Activated CD8-positive, alpha-beta memory T cell treated with anti-CD3 and anti-CD28 coated beads, Interleukin-2, amount 50 U/mL, for 48 hours (primary cell): ENCODE data around the gene ERVK3-1.
A peak's percentile ranks its signal among the peaks of the same experiment; 100 is the strongest.
"Not testable (repeated sequence)": the region's sequence is repeated elsewhere in the genome, so short reads cannot be mapped to it uniquely, and the experiment has no call there.

Experiments used
- DNase-seq: peaks from one replicate; pipeline ENCODE4 v3.0.0-alpha.2; 2020

The ERVK3-1 gene

GRCh38 chr19:58305932-58306323 is 751 bp downstream of the ERVK3-1 start:
- no peak for DNase-seq

- DNase-seq: no peak
These were observed 2.6 kb downstream of the ERVK3-1 start for GRCh38 chr19:58307736-58308135.

GRCh38 chr19:58310685-58311084 is 5.5 kb downstream of the ERVK3-1 start:
- not testable (repeated sequence) for DNase-seq

GRCh38 chr19:58311345-58311865 is 6.2 kb downstream of the ERVK3-1 start:
- no peak for DNase-seq

- no peak for DNase-seq
These were observed 10.4 kb downstream of the ERVK3-1 start for GRCh38 chr19:58315580-58315979.

GRCh38 chr19:58317476-58318072 is 12.4 kb downstream of the ERVK3-1 start:
- no peak for DNase-seq

GRCh38 chr19:58318297-58318696 is 13.1 kb downstream of the ERVK3-1 start:
- no peak for DNase-seq

- DNase-seq: no peak
These were observed 14.1 kb downstream of the ERVK3-1 start for GRCh38 chr19:58319241-58319640.

- DNase-seq: no peak
These were observed 20.3 kb downstream of the ERVK3-1 start for GRCh38 chr19:58325311-58326022.

GRCh38 chr19:58326501-58326913 is 21.3 kb downstream of the ERVK3-1 start:
- no peak for DNase-seq

- DNase-seq: peak; percentile 92
These were observed 21.9 kb downstream of the ERVK3-1 start, which contains the start of gene ZSCAN22 for GRCh38 chr19:58326914-58327726. Gene ZSCAN22, plus strand, starts transcription at chr19:58326994. Its CDS starts 7,809 bp downstream, at chr19:58334803.

GRCh38 chr19:58328999-58329398 is 23.8 kb downstream of the ERVK3-1 start:
- no peak for DNase-seq

GRCh38 chr19:58330458-58330857 is 25.3 kb downstream of the ERVK3-1 start:
- DNase-seq: no peak

- DNase-seq: no peak
These were observed 27.5 kb downstream of the ERVK3-1 start for GRCh38 chr19:58332697-58333096.

- DNase-seq: no peak
These were observed 29.6 kb downstream of the ERVK3-1 start for GRCh38 chr19:58334691-58335249.

GRCh38 chr19:58335630-58336029 is 30.5 kb downstream of the ERVK3-1 start:
- DNase-seq: no peak

- no peak for DNase-seq
These were observed 31.0 kb downstream of the ERVK3-1 start for GRCh38 chr19:58336216-58336615.

- no peak for DNase-seq
These were observed 31.6 kb downstream of the ERVK3-1 start for GRCh38 chr19:58336820-58337219.

GRCh38 chr19:58338336-58338735 is 33.2 kb downstream of the ERVK3-1 start:
- no peak for DNase-seq

GRCh38 chr19:58338825-58339558 is 33.8 kb downstream of the ERVK3-1 start:
- DNase-seq: no peak

GRCh38 chr19:58345558-58345957 is 40.4 kb downstream of the ERVK3-1 start:
- no peak for DNase-seq
